Measurements from ENCODE around the gene H6PD.

H6PD gene

GRCh38 chr1:9316512-9316911 is 81.9 kb downstream of the H6PD start:
- no peak for ATAC-seq
- no peak for TF ChIP-seq ZFP3 (CRISPR knock-in tag; IDR thresholded peaks at IDR 0.05)
- no peak for TF ChIP-seq OSR1 (CRISPR knock-in tag; IDR thresholded peaks at IDR 0.05)
- TF ChIP-seq ZC3H10 (CRISPR knock-in tag; IDR thresholded peaks at IDR 0.05), result no peak
- no peak for TF ChIP-seq RARB (CRISPR knock-in tag; IDR thresholded peaks at IDR 0.05)
- TF ChIP-seq PATZ1 (CRISPR knock-in tag; IDR thresholded peaks at IDR 0.05; ENCODE audit: borderline replicate concordance), result no peak
- no peak for TF ChIP-seq ZNF565 (CRISPR knock-in tag; conservative IDR thresholded peaks at IDR 0.05; ENCODE audit: low read depth)
- no peak for TF ChIP-seq ESRRG (CRISPR knock-in tag; IDR thresholded peaks at IDR 0.05)
- TF ChIP-seq PPARA (CRISPR knock-in tag; IDR thresholded peaks at IDR 0.05; ENCODE audit: borderline replicate concordance), result no peak
- TF ChIP-seq SNAI2 (CRISPR knock-in tag; IDR thresholded peaks at IDR 0.05), result no peak
- no peak for TF ChIP-seq BACH2 (CRISPR knock-in tag; IDR thresholded peaks at IDR 0.05; ENCODE audit: borderline replicate concordance)
- TF ChIP-seq ZNF70 (CRISPR knock-in tag; IDR thresholded peaks at IDR 0.05), result no peak
- TF ChIP-seq POU6F1 (CRISPR knock-in tag; IDR thresholded peaks at IDR 0.05; ENCODE audit: borderline replicate concordance, low read depth), result no peak
- no peak for TF ChIP-seq ISL1 (CRISPR knock-in tag; IDR thresholded peaks at IDR 0.05)
- no peak for TF ChIP-seq CREB5 (CRISPR knock-in tag; IDR thresholded peaks at IDR 0.05; ENCODE audit: low read depth)

- TF ChIP-seq RARB (CRISPR knock-in tag; IDR thresholded peaks at IDR 0.05) (no peak), ZFP3 (CRISPR knock-in tag; IDR thresholded peaks at IDR 0.05) (no peak), PPARA (CRISPR knock-in tag; IDR thresholded peaks at IDR 0.05; ENCODE audit: borderline replicate concordance) (no peak), ZNF565 (CRISPR knock-in tag; conservative IDR thresholded peaks at IDR 0.05; ENCODE audit: low read depth) (no peak), BACH2 (CRISPR knock-in tag; IDR thresholded peaks at IDR 0.05; ENCODE audit: borderline replicate concordance) (no peak), TSHZ2 (CRISPR knock-in tag; IDR thresholded peaks at IDR 0.05) (no peak), SNAI2 (CRISPR knock-in tag; IDR thresholded peaks at IDR 0.05) (no peak), ISL1 (CRISPR knock-in tag; IDR thresholded peaks at IDR 0.05) (no peak), GLIS3 (CRISPR knock-in tag; IDR thresholded peaks at IDR 0.05) (no peak), PATZ1 (CRISPR knock-in tag; IDR thresholded peaks at IDR 0.05; ENCODE audit: borderline replicate concordance) (no peak), ZC3H10 (CRISPR knock-in tag; IDR thresholded peaks at IDR 0.05) (no peak), CSRNP3 (CRISPR knock-in tag; IDR thresholded peaks at IDR 0.05) (no peak), CSDC2 (CRISPR knock-in tag; IDR thresholded peaks at IDR 0.05) (no peak), ZFP30 (CRISPR knock-in tag; IDR thresholded peaks at IDR 0.05) (no peak)
- ATAC-seq, result no peak
Observed at GRCh38 chr1:9317072-9317471, 82.5 kb downstream of the H6PD start.

Data from SK-N-SH treated with all-trans-retinoic acid at 6 μM for 48 hours (cell line).